ENCODE results near the gene CYP46A1.
A peak's percentile ranks its signal among the peaks of the same experiment; 100 is the strongest.

The CYP46A1 gene

DNA sequence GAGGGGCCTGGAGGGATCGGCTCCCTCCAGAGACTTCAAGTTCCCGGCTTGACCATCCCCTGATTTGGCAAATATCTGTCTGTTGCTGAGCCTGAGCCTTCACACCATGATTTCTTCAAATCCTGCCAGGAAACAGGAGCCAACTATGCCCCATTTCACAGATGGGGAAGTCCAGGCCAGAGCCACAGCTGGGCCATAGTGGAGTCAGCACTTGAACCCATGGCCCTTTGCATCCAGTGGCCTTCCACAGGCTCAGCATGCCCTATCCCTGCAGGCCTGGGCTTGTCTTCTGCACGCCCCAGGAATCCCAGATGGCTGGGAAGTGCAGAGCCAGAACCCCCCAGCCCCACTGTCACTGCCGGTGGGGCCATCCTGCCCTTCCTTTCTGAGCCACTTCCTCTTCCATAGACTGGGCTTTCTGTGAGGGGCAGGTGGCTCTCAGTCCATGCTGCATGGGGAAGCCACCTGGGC, 44.9 kb downstream of the CYP46A1 start:
- Mint-ChIP-seq H3K9me3 (no peaks in the 10 kb centered on the region), H3K4me3 (no peak overlapping the region), H3K36me3 (ENCODE audit: low read depth) (no peaks in the 10 kb centered on the region), H3K27ac (no peak overlapping the region), H3K4me1 (ENCODE audit: low read depth) (no peaks in the 10 kb centered on the region), H3K27me3 (peaks cover 57% of the 10 kb centered on the region)
- DNase-seq = peak; percentile 7

GRCh38 chr14:99729991-99730875, 46.1 kb downstream of the CYP46A1 start:
- Mint-ChIP-seq H3K4me3 (no peak overlapping the region), H3K27ac (no peak overlapping the region), H3K36me3 (ENCODE audit: low read depth) (no peaks in the 10 kb centered on the region), H3K4me1 (ENCODE audit: low read depth) (no peaks in the 10 kb centered on the region), H3K27me3 (peaks cover 59% of the 10 kb centered on the region), H3K9me3 (no peaks in the 10 kb centered on the region)
- DNase-seq = peak; percentile 85

GRCh38 chr14:99730876-99731546, 46.9 kb downstream of the CYP46A1 start:
- H3K36me3 Mint-ChIP-seq (ENCODE audit: low read depth) = no peaks in the 10 kb centered on the region
- no peaks in the 10 kb centered on the region for H3K9me3 Mint-ChIP-seq
- no peak for DNase-seq
- H3K27ac Mint-ChIP-seq = no peak overlapping the region
- H3K27me3 Mint-ChIP-seq = peaks cover 59% of the 10 kb centered on the region
- H3K4me3 Mint-ChIP-seq = no peak overlapping the region
- H3K4me1 Mint-ChIP-seq (ENCODE audit: low read depth) = no peaks in the 10 kb centered on the region

DNA sequence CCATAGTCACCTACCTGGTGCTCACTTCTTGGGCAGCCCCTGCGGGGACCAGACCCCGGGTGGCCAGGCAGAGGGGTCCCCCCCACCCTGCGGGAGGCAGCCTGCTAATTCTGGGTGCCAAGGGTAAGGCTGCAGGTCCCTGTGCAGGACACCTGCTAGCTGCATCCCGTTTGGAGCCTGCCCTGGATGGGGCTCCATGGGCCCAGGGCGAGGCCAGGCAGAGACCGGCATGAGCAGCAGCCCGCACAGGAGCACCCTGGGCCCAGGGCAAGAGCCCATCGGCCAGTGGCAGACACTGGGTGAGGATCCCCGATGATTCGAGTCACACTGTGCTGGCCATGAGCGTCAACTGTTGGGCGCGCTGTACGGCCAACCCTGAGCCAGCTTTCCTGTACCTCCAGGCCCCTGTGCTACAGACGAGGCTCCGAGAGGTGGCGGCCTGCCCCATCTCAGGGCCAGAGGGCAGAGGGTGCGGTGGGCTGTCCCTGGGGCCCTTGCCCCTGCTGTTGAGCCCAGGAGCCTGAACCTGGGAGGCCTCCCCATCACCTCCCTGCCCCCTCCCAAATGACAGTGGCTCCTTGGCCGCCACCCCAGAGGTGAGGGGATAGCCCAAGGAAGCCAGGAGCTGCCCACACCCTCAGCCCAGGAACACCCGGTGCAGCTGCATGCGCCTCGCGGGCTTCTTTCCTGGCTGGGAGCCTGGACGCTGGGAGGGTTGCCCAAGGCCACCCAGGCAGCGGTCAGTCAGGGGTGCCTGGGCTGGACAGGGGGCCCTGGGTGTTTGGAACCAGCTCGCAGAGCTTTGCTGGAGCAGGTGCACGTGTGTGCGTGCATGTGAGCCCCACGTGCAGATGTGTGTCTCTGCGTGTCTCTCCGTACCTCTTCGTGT, 47.7 kb downstream of the CYP46A1 start:
- H3K9me3 Mint-ChIP-seq = no peaks in the 10 kb centered on the region
- peak; percentile 23 for DNase-seq
- peaks cover 60% of the 10 kb centered on the region for H3K27me3 Mint-ChIP-seq
- no peak overlapping the region for H3K4me3 Mint-ChIP-seq
- no peaks in the 10 kb centered on the region for H3K36me3 Mint-ChIP-seq (ENCODE audit: low read depth)
- no peak overlapping the region for H3K27ac Mint-ChIP-seq
- no peaks in the 10 kb centered on the region for H3K4me1 Mint-ChIP-seq (ENCODE audit: low read depth)

DNA sequence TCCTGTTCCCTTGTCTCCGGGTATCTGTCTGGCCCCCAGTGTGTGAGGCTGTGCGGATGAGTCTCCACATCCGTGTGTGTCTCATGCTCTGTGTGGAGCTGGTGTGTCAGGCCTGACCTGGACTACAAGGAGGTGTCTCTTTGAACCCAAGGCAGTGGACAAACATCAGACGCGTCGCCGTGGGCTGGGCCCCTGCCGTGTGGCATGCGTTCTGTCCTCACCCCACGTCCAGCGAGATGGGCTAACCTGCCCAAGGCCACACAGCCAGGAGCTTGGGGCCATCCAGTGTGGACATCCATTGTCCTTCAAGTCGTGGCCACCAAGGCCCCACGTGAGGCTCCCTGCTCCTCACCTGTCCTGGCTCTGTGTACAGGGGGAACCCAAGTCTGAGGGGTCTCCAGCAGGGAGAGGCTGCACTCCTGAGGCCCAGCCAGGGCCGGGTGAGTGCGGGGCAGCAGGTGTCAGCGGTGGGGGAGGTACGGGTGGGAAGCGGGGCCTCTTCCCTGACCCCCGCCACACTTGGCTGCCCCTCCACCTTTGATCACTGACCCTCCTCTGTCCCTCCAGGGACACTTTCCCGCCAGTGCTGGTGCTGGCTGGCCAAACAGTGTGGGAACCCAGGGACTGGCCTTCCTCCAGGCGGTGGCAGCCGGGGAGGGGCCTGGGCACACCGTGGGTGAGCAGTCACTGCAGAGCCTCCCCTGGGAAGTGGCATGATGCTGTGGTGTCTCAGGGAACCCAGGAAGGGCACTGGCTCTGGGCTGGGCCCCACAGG, 48.5 kb downstream of the CYP46A1 start:
- Mint-ChIP-seq H3K4me3 (no peak overlapping the region), H3K4me1 (ENCODE audit: low read depth) (no peaks in the 10 kb centered on the region), H3K9me3 (no peaks in the 10 kb centered on the region), H3K36me3 (ENCODE audit: low read depth) (no peaks in the 10 kb centered on the region), H3K27me3 (peaks cover 58% of the 10 kb centered on the region), H3K27ac (no peak overlapping the region)
- DNase-seq = no peak

- no peaks in the 10 kb centered on the region for H3K4me1 Mint-ChIP-seq (ENCODE audit: low read depth)
- H3K27me3 Mint-ChIP-seq = peaks cover 55% of the 10 kb centered on the region
- no peak for DNase-seq
- H3K9me3 Mint-ChIP-seq = no peaks in the 10 kb centered on the region
- no peak overlapping the region for H3K27ac Mint-ChIP-seq
- H3K36me3 Mint-ChIP-seq (ENCODE audit: low read depth) = no peaks in the 10 kb centered on the region
- no peak overlapping the region for H3K4me3 Mint-ChIP-seq
Measured at GRCh38 chr14:99733211-99733539, 49.1 kb downstream of the CYP46A1 start.

GRCh38 chr14:99733540-99734405, 49.7 kb downstream of the CYP46A1 start:
- Mint-ChIP-seq H3K27me3 (peaks cover 51% of the 10 kb centered on the region), H3K4me3 (no peak overlapping the region), H3K27ac (no peak overlapping the region)

GRCh38 chr14:99734406-99735051, 50.4 kb downstream of the CYP46A1 start:
- Mint-ChIP-seq H3K27me3 (peaks cover 49% of the 10 kb centered on the region), H3K9me3 (no peaks in the 10 kb centered on the region), H3K4me3 (no peak overlapping the region), H3K36me3 (ENCODE audit: low read depth) (no peaks in the 10 kb centered on the region), H3K4me1 (ENCODE audit: low read depth) (no peaks in the 10 kb centered on the region), H3K27ac (no peak overlapping the region)
- no peak for DNase-seq

More at GRCh38 chr14:99733540-99734405, 49.7 kb downstream of the CYP46A1 start:
- no peak for DNase-seq
- Mint-ChIP-seq H3K4me1 (ENCODE audit: low read depth) (no peaks in the 10 kb centered on the region), H3K9me3 (no peaks in the 10 kb centered on the region), H3K36me3 (ENCODE audit: low read depth) (no peaks in the 10 kb centered on the region)

GRCh38 chr14:99735189-99736135, 51.4 kb downstream of the CYP46A1 start:
- Mint-ChIP-seq H3K9me3 (no peaks in the 10 kb centered on the region), H3K4me3 (no peak overlapping the region), H3K27me3 (peaks cover 49% of the 10 kb centered on the region), H3K4me1 (ENCODE audit: low read depth) (no peaks in the 10 kb centered on the region), H3K36me3 (ENCODE audit: low read depth) (no peaks in the 10 kb centered on the region), H3K27ac (no peak overlapping the region)
- DNase-seq = no peak

GRCh38 chr14:99736603-99737371, 52.7 kb downstream of the CYP46A1 start:
- Mint-ChIP-seq H3K27me3 (peaks cover 45% of the 10 kb centered on the region), H3K9me3 (no peaks in the 10 kb centered on the region), H3K27ac (no peak overlapping the region)

DNA sequence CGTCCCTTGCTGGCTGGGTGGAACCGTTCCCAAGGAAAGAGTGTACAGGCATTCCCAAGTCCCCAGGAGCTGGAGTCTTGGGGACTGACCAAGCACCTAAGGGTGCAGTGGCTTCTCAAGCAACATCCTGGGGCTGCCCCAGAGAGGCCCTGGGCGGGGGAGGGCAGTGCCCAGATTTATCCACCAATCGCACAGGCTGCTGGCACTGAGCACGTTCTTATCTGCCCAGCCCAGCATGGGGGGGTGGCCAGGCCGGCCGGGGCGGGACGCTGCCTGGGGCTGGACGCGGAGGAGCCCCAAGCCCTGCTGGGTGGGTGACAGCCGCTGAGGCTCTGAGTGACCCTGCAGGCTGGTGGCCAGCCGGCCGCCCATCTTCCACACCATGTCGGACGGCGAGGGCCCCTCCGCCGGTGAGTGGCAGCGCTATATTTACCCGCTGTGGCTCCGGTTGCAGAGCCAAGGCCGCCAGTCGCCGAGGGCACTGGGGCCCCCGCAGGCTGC, 53.4 kb downstream of the CYP46A1 start:
- Mint-ChIP-seq H3K4me1 (ENCODE audit: low read depth) (no peaks in the 10 kb centered on the region), H3K27ac (no peak overlapping the region), H3K36me3 (ENCODE audit: low read depth) (no peaks in the 10 kb centered on the region), H3K4me3 (no peak overlapping the region), H3K27me3 (peaks cover 46% of the 10 kb centered on the region), H3K9me3 (no peaks in the 10 kb centered on the region)
- DNase-seq = no peak

More at GRCh38 chr14:99736603-99737371, 52.7 kb downstream of the CYP46A1 start:
- no peaks in the 10 kb centered on the region for H3K36me3 Mint-ChIP-seq (ENCODE audit: low read depth)
- no peaks in the 10 kb centered on the region for H3K4me1 Mint-ChIP-seq (ENCODE audit: low read depth)
- DNase-seq = no peak
- no peak overlapping the region for H3K4me3 Mint-ChIP-seq

All from activated T-cell treated with anti-CD3 and anti-CD28 coated beads, Interleukin-2, amount 50 U/mL, for 24 hours (primary cell).